MM.1S (cell line): ENCODE data around the gene ARSK.

Source experiments
- DNase-seq: peaks from one replicate; pipeline ENCODE4 v3.0.0-alpha.2; 2015
- H2AFZ ChIP-seq: fragments of 300-600 bp; sonication (generic); 2 replicates; pipeline ENCODE4 v1.6.0; 2016; ENCODE audit warnings: antibody characterized with exemption, low read length
- H3F3A ChIP-seq: fragments of 300-600 bp; sonication (generic); 2 replicates; pipeline ENCODE4 v1.6.1; 2016; ENCODE audit warnings: mild to moderate bottlenecking, antibody characterized with exemption, low read length, moderate library complexity, mixed read lengths; ENCODE audit not compliant: insufficient read depth
- H3K27ac ChIP-seq: fragments of 300-600 bp; sonication (generic); 2 replicates; pipeline ENCODE4 v1.5.1; 2016; ENCODE audit warnings: mild to moderate bottlenecking, low read length
- H3K27me3 ChIP-seq: fragments of 300-600 bp; sonication (generic); replicated peaks from 2 replicates; pipeline ENCODE4 v1.6.0; 2016; ENCODE audit warnings: low read length; ENCODE audit not compliant: insufficient read depth
- H3K36me3 ChIP-seq: fragments of 300-600 bp; sonication (generic); replicated peaks from 2 replicates; pipeline ENCODE4 v1.6.1; 2016; ENCODE audit warnings: mild to moderate bottlenecking, low read length, mixed read lengths; ENCODE audit not compliant: insufficient read depth
- H3K4me1 ChIP-seq: fragments of 300-600 bp; sonication (generic); 2 replicates; pipeline ENCODE4 v1.6.1; 2016; ENCODE audit warnings: low read length, mixed read lengths
- H3K4me2 ChIP-seq: fragments of 300-600 bp; sonication (generic); 2 replicates; pipeline ENCODE4 v1.6.0; 2016; ENCODE audit warnings: low read depth, low read length
- H3K4me3 ChIP-seq: fragments of 300-600 bp; sonication (generic); 2 replicates; pipeline ENCODE4 v1.5.1; 2016; ENCODE audit warnings: low read length, mixed read lengths
- H3K79me2 ChIP-seq: fragments of 300-600 bp; sonication (generic); 2 replicates; pipeline ENCODE4 v1.6.1; 2016; ENCODE audit warnings: mixed run types, low read length, mixed read lengths
- H3K9ac ChIP-seq: fragments of 300-600 bp; sonication (generic); 2 replicates; pipeline ENCODE4 v1.6.1; 2016; ENCODE audit warnings: low read length, mixed read lengths
- H3K9me2 ChIP-seq: fragments of 300-600 bp; sonication (generic); replicated peaks from 2 replicates; pipeline ENCODE4 v1.6.1; 2016; ENCODE audit warnings: mild to moderate bottlenecking, low read length, mixed read lengths; ENCODE audit not compliant: insufficient read depth
- H3K9me3 ChIP-seq: fragments of 300-600 bp; sonication (generic); replicated peaks from 2 replicates; pipeline ENCODE4 v1.6.1; 2016; ENCODE audit warnings: mild to moderate bottlenecking, low read length, mixed read lengths; ENCODE audit not compliant: insufficient read depth
- H4K20me1 ChIP-seq: fragments of 300-600 bp; sonication (generic); 2 replicates; pipeline ENCODE4 v1.6.1; 2016; ENCODE audit warnings: mild to moderate bottlenecking, low read length, moderate library complexity, mixed read lengths; ENCODE audit not compliant: insufficient read depth
- CTCF ChIP-seq: fragments of 300-600 bp; sonication (generic); IDR thresholded peaks from 2 replicates; pipeline ENCODE4 v1.5.1; 2016; ENCODE audit warnings: antibody characterized with exemption, low read length, mixed read lengths
- EZH2 ChIP-seq: fragments of 300-600 bp; sonication (generic); optimal IDR thresholded peaks from 2 replicates; pipeline ENCODE3; 2017; ENCODE audit warnings: low read depth, mild to moderate bottlenecking, antibody characterized with exemption, low read length, mixed read lengths
- EZH2phosphoT487 ChIP-seq: fragments of 300-600 bp; sonication (generic); IDR thresholded peaks from 2 replicates; pipeline ENCODE4 v1.6.1; 2018; ENCODE audit warnings: antibody characterized with exemption, low read length

ARSK gene

DNA sequence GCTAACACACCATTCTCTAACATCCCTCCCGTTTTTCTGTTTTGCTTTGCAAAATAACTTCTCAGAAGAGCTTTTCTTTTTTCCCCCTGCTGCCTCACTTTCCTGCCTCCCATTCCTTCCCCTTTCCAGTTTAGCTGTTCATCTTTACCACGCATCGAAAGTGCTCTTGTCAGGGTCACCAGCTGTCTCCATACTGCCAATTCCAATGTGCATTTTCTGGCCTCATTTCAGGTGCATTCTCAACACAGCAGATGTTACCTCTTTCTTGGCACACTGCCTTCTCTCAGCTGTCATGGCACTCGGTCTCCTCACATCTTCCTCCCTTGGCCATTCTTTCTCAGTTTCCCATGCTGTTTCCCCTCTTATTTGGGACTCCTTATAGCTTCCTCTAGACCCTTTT lies 9.5 kb downstream of the ARSK start:
- no peak for DNase-seq
- Histone ChIP-seq H3K4me1 (no peaks in the 10 kb centered on the region; the same call in 1 of the 2 replicates), H2AFZ (no peak overlapping the region), H3K79me2 (no peaks in the 10 kb centered on the region), H3K27me3 (no peaks in the 10 kb centered on the region), H4K20me1 (no peaks in the 10 kb centered on the region), H3K4me3 (no peak overlapping the region), H3K9me2 (no peaks in the 10 kb centered on the region), H3K9me3 (no peaks in the 10 kb centered on the region), H3F3A (no peaks in the 10 kb centered on the region), H3K27ac (no peak overlapping the region), H3K9ac (no peak overlapping the region), H3K36me3 (no peaks in the 10 kb centered on the region), H3K4me2 (no peak overlapping the region)
- TF ChIP-seq EZH2 = no peak

- Histone ChIP-seq H3K36me3 (no peaks in the 10 kb centered on the region), H3K4me3 (no peak overlapping the region), H2AFZ (no peak overlapping the region), H4K20me1 (no peaks in the 10 kb centered on the region), H3K9me3 (no peaks in the 10 kb centered on the region), H3K79me2 (no peaks in the 10 kb centered on the region), H3K9me2 (no peaks in the 10 kb centered on the region), H3K27me3 (no peaks in the 10 kb centered on the region), H3K4me2 (no peak overlapping the region), H3K4me1 (no peaks in the 10 kb centered on the region; the same call in 1 of the 2 replicates), H3K27ac (no peak overlapping the region), H3K9ac (no peak overlapping the region), H3F3A (no peaks in the 10 kb centered on the region)
- no peak for DNase-seq
- no peak for TF ChIP-seq EZH2
- TF ChIP-seq EZH2phosphoT487 = no peak
- TF ChIP-seq CTCF = no peak
These were observed 10.5 kb downstream of the ARSK start for GRCh38 chr5:95565280-95565920.

DNA sequence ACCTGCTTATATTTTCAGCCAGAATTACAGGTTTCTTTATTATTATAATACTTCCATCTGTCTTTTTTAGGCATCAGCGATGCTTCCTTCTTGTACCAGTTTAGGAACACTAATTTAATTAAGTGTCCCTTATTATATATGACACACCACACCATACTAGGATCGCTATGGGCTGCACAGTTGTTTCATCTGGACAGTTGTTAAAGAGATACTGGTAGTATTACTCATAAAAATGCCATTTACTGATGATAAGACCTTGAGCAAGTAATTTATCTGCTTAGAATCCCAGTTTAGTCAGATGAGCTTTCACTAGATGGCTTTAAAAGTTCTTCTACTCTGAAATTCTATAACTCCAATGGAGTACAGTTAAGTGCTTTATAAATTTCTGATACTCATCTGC lies 17.1 kb downstream of the ARSK start:
- H3K27me3 ChIP-seq = no peaks in the 10 kb centered on the region
- H3K79me2 ChIP-seq = no peaks in the 10 kb centered on the region
- no peaks in the 10 kb centered on the region for H4K20me1 ChIP-seq
- DNase-seq = no peak
- no peaks in the 10 kb centered on the region for H3F3A ChIP-seq
- H3K4me3 ChIP-seq = no peak overlapping the region
- no peaks in the 10 kb centered on the region for H3K9me2 ChIP-seq
- H3K9ac ChIP-seq = no peak overlapping the region
- no peaks in the 10 kb centered on the region for H3K4me1 ChIP-seq
- H3K4me2 ChIP-seq = no peak overlapping the region
- no peak overlapping the region for H2AFZ ChIP-seq
- no peaks in the 10 kb centered on the region for H3K36me3 ChIP-seq
- H3K27ac ChIP-seq = no peak overlapping the region
- no peaks in the 10 kb centered on the region for H3K9me3 ChIP-seq
- TF ChIP-seq EZH2phosphoT487 (no peak), CTCF (no peak), EZH2 (no peak)

GRCh38 chr5:95581576-95581975 lies 26.7 kb downstream of the ARSK start:
- H3K4me2 ChIP-seq = no peak overlapping the region
- H3K9me3 ChIP-seq = no peaks in the 10 kb centered on the region
- no peaks in the 10 kb centered on the region for H4K20me1 ChIP-seq
- H3K9ac ChIP-seq = no peak overlapping the region
- no peaks in the 10 kb centered on the region for H3K4me1 ChIP-seq
- no peak overlapping the region for H2AFZ ChIP-seq
- H3K79me2 ChIP-seq = no peaks in the 10 kb centered on the region
- TF ChIP-seq EZH2phosphoT487 (no peak), CTCF (no peak), EZH2 (no peak)
- H3K4me3 ChIP-seq = no peak overlapping the region
- H3F3A ChIP-seq = no peaks in the 10 kb centered on the region
- no peaks in the 10 kb centered on the region for H3K36me3 ChIP-seq
- no peak overlapping the region for H3K27ac ChIP-seq
- no peaks in the 10 kb centered on the region for H3K9me2 ChIP-seq
- H3K27me3 ChIP-seq = no peaks in the 10 kb centered on the region
- DNase-seq = no peak
